K562 treated with DMSO at 1 percent for 48 hours (cell line): Measurements from ENCODE around the gene NECTIN2. TPM values are rescaled to one million over a fixed set of nuclear protein-coding genes. Genes with fewer than 3 reads are reported as not detected.

Experiments used
- total RNA-seq: library from RNA; unstranded; fragments of 300-600 nt; gene quantifications from 2 replicates; pipeline ENCODE4 v1.2.3, GENCODE V29; 2022; ENCODE audit warnings: low replicate concordance; ENCODE audit errors: extremely low read depth

Gene NECTIN2
- total RNA-seq, result not detected in 2 replicates

GRCh38 chr19:44845612-44846454, at the start of gene NECTIN2:
Gene NECTIN2 (plus strand): TSS chr19:44846297. CDS start chr19:44846526, 229 bp downstream.

GRCh38 chr19:44808463-44809371, 37.4 kb upstream of the NECTIN2 start, which contains the start of gene BCAM:
Gene BCAM (plus strand): TSS chr19:44809103. CDS start chr19:44809125, 22 bp downstream.

GRCh38 chr19:44891016-44891882, 45.2 kb downstream of the NECTIN2 start, which contains the start of gene TOMM40:
Gene TOMM40 (plus strand): TSS chr19:44891254. CDS start chr19:44891416, 162 bp downstream.

GRCh38 chr19:44905437-44906160, 59.5 kb downstream of the NECTIN2 start, which contains the start of gene APOE:
Gene APOE (plus strand): TSS chr19:44905796. CDS start chr19:44906625, 829 bp downstream.

GRCh38 chr19:44914433-44915206, 68.5 kb downstream of the NECTIN2 start, which contains the start of gene APOC1:
Gene APOC1 (plus strand): TSS chr19:44914608. CDS start chr19:44914892, 284 bp downstream.

Other genes with a start within 250 kb of the NECTIN2 start
- not detected in 2 replicates for gene IGSF23, start 232.7 kb upstream of the NECTIN2 start, total RNA-seq
- not detected in 2 replicates for gene PVR, start 202.4 kb upstream of the NECTIN2 start, total RNA-seq
- gene CEACAM19, start 174.8 kb upstream of the NECTIN2 start, total RNA-seq, result not detected in 2 replicates
- not detected in 2 replicates for gene CEACAM16, start 147.1 kb upstream of the NECTIN2 start, total RNA-seq
- not detected in 2 replicates for gene BCL3, start 97.6 kb upstream of the NECTIN2 start, total RNA-seq
- not detected in 2 replicates for gene CBLC, start 68.4 kb upstream of the NECTIN2 start, total RNA-seq
- gene BCAM, start 37.2 kb upstream of the NECTIN2 start, total RNA-seq, result not detected in 2 replicates
- gene TOMM40, start 45.0 kb downstream of the NECTIN2 start, total RNA-seq, result not detected in 2 replicates
- 593 and 1,577 TPM in 2 replicates for gene APOE, start 59.5 kb downstream of the NECTIN2 start, total RNA-seq
- gene APOC1, start 68.3 kb downstream of the NECTIN2 start, total RNA-seq, result not detected in 2 replicates
- gene APOC4, start 95.9 kb downstream of the NECTIN2 start, total RNA-seq, result not detected in 2 replicates
- gene APOC2, start 99.8 kb downstream of the NECTIN2 start, total RNA-seq, result not detected in 2 replicates
- not detected in 2 replicates for gene CLPTM1, start 109.1 kb downstream of the NECTIN2 start, total RNA-seq
- not detected in 2 replicates for gene RELB, start 155.2 kb downstream of the NECTIN2 start, total RNA-seq
- not detected in 2 replicates for gene CLASRP, start 192.7 kb downstream of the NECTIN2 start, total RNA-seq
- gene ZNF296, start 230.2 kb downstream of the NECTIN2 start, total RNA-seq, result not detected in 2 replicates
- not detected in 2 replicates for gene GEMIN7, start 233.0 kb downstream of the NECTIN2 start, total RNA-seq
- gene PPP1R37, start 246.9 kb downstream of the NECTIN2 start, total RNA-seq, result not detected in 2 replicates